Astrocyte of the hippocampus (primary cell): ENCODE data around the gene MAP2.
"Not testable (repeated sequence)": the region's sequence is repeated elsewhere in the genome, so short reads cannot be mapped to it uniquely, and the experiment has no call there.

Experiments used
- DNase-seq: peaks from one replicate; pipeline ENCODE4 v3.0.0; 2011; ENCODE audit warnings: low read depth, low spot score

Gene MAP2

DNA sequence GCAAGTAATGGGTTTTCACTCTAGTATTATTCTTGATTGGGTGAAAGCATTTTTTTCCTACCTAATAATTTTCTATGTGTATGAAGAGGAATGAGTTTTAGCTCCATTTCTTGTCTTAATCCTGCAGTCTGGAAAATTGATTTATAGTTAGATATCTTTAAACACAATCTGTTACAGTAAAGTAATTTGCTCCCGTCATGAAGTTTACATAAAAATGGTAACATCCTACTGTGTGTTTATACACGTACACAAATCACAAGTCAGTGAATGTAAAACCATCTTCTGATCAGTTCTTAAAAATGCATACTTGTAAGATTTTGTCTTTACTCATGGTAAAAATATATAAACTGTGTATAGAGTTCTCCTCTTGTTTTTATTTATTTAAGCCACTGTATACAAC is 51.1 kb downstream of the MAP2 start:
- no peak for DNase-seq

DNA sequence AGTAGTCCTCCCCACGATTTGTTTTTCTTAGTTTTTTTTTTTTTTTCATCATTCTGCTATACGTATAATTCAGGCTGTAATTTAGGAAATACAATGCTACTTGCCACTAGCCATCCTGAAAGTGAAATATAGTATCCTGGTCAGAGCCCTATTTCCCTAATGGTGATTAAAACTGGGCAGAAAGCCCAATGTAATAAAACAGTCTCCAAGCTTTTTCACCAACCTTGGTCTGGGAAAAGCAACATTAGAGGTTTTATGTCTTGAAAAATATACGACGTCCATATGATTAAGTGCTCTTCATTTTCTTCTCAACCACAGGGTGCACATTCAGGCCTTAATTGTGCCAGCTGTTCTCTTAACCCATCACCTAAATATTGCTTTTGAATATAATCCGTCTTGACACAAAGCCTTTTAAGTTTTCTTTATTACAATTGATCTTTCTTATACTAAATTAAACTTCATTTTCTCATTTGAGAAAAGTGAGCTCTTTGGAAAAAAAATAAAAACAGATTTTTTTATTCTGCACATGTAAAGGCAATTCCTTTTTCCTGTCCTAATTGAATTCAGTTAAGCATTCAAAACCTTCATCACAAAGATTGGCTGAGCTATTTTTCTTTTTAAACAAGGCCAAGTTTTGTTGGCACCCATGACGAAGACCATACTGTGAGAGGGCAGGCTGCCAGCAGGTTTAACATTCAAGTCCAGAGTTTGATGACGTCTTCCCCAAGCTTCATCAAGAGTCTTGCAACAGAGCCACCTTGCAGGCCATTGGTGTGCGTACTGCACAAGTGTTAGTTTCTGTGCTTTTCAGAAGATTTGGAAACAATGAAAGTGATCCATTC is 52.7 kb downstream of the MAP2 start:
- DNase-seq: peak; percentile 84

DNA sequence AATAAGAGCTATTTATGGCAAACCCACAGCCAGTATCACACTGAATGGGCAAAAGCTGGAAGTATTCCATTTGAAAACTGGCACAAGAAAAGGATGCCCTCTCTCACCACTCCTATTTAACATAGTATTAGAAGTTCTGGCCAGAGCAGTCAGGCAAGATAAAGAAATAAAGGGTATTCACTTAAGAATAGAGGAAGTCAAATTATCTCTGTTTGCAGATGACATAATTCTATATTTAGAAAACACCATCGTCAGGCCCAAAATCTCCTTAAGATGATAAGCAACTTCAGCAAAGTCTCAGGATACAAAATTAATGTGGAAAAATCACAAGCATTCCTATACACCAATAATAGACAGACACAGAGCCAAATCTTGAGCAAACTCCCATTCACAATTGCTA is 68.4 kb downstream of the MAP2 start:
- not testable (repeated sequence) for DNase-seq

DNA sequence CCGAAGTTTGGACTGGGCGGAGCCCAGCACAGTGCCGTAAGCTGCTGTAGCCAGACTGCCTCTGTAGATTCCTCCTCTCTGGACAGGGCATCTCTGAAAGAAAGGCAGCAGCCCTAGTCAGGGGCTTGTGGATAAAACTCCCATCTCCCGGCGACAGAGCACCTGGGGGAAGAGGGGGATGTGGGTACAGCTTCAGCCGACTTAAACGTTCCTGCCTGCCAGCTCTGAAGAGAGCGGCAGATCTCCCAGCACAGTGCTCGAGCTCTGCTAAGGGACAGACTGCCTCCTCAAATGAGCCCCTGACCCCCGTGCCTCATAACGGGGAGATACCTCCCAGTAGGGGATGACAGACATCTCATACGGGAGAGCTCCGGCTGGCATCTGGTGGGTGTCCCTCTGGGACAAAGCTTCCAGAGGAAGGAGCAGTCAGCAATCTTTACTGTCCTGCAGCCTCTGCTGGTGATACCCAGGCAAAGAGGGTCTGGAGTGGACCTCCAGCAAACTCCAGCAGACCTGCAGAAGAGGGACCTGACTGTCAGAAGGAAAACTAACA is 71.3 kb downstream of the MAP2 start:
- not testable (repeated sequence) for DNase-seq

DNA sequence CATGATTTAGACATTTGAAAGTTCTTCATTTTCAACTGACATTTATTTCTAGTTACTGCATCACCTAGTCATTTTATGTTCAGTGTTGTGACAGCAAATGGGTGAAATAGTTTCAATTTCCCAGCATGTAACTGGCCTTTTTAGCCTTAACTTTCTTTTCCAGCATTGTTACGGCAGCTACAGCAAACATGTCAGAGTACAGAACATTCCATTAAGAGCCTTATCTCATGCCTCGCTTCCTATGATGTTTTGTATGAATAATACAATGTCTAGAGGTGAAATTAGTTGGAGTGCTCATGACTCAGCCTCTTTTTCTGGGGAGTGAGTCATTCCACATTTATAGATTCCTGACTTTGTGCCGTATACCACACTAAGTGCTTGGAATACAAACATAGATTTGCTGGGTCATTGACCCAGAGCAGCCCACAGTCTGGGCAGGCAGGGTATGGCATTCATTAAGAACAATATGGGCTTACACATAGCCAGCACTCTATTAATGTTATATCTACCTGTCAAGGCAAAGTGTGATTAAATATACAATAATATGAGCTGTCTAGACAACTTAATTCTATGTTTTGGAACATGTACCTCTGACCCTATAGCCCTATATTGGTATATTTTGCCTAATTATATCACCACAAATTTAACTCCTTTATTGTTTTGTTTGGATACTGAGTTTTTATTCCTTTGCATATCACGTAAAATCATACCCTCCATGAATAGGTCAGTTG is 72.2 kb downstream of the MAP2 start:
- DNase-seq: peak; percentile 97

DNA sequence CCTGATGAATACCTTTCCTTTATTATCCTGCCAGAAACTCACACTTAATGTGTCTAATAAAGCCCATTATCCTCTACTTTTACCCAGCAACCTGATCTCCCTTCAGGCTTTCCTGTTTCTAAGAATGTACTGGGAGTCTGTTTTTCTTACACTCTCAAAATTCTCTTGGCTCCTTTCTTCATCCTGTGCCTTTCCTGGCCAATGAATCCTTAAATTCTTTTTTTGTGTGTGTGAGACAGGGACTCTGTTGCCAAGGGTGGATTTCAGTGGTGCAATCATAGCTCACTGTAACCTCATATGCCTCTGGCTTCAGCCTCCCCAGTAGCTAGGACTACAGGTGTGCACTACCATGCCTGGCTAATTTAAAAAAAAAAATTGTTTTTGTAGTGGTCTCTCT is 72.7 kb downstream of the MAP2 start:
- DNase-seq: peak; percentile 68

DNA sequence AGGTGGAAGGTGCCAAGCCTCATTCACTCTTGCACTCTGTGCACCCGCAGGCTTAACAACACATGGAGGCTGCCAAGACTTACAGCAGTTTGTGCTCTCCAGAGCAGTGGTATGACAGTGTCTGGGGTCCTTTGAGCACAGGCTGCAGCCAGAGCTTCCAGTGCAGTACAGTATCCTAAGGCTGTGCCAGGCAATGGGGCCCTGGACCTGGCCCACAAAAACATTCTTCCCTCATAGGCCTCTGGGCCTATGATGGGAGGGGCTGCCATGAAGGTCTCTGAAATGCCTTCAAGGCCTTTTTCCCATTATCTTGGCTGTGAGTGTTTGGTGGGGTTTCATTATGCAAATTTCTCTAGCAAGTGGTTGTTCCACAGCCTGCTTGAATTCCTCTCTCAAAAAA is 74.8 kb downstream of the MAP2 start:
- DNase-seq: no peak

DNA sequence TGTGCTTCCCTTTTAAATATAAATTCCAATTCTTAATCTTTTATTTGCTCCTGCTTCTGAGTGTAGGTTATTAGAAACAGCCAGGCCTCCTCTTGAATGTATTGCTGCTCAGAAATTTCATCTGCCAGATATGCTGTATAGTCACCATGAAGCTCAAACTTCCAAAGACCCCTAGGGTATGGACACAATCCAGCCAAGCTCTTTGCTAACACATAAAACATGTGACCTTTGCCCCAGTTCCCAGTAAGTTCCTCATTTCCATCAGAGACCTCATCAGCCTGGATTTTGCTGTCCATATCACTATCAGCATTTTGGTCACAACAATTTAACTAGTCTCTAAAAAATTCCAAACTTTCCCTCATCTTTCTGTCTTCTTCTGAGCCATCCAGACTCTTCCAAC is 75.2 kb downstream of the MAP2 start:
- DNase-seq: no peak

DNA sequence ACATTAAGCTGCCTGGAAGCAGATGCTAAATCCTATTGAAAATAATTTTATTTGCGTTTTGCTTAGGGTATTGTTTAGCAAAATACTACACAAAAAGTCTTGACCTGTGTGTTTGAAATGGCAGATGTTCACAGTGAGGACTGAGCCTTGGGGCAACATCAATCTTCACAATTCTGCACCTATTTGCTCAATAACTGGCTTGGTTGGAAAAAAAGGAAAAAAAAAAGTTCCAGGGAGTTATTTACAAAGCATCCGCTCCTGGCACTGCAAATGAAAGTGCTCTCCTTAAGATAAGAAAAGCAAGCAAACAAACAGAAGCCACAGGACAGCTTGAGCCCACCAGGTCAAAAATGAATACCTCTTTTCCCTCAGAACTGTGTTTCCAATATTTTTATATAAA is 77.7 kb downstream of the MAP2 start:
- no peak for DNase-seq

DNA sequence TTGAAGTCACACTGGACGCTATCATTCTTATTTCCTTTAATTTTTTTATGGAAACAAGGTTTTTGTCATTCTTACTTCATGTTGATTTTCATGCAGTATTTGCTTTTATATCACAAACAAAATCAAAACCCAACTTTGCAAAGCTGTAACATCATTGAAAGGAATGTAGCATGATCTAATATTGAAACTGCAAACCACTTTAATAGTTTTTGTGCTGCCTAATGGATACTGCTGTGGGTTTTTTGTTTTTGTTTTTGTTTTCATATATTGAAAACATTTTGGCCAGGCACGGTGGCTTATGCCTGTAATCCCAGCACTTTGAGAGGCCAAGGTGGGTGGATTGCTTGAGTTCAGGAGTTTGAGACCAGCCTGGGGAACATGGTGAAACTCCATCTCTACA is 81.6 kb downstream of the MAP2 start:
- no peak for DNase-seq

DNA sequence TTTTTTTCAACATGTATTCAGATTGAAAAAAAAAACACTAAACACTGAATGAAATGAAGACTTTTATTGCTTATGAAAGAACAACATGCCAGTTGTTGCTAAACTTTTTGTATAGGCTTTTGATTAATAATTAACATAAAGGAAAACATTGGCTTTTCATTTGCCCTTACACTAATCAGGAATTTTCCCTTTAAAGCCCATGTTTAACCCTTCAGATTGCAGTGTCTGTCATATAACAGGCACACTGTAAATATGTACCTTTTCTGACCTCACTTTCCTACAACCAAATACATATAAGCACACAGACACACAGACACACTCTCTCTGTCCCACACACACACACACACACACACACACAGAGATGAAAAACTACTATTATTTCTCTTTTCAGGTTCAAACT is 84.4 kb downstream of the MAP2 start:
- no peak for DNase-seq

DNA sequence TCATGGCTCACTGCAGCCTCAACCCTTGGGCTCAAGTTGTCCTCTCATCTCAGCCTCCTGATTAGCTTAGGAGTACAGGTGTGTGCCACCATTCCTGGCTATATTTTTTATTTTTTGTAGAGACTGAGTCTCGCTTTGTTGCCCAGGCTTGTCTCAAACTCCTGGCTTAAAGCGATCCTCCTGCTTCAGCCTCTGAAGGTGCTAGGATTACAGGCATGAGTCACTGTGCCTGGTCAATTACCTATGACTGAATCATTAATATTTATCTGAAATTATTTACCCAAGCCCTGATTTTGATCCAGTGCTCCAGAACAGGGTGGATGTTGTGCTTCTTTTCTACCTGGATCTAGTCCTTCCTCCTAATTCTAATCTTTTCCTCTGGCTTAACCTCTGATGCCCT is 87.8 kb downstream of the MAP2 start:
- no peak for DNase-seq

DNA sequence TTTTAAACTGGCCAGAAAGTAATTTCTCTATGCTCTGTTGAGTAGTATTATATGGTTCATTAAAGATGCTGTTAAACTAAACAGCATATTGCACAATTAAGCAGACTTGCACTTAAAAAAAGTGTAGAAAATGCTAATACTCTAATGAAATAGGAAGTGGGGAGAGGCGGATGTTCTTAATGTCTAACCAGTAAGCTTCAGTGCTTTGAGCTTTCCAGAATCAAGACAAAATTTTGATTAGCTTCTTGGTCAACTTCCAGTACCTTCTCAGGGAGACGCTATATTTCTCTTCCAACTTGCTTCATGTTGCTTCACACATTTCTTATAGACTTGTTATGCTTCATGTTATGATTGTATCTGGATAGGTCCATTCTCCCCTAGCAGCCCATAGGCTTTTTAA is 89.1 kb downstream of the MAP2 start:
- no peak for DNase-seq

DNA sequence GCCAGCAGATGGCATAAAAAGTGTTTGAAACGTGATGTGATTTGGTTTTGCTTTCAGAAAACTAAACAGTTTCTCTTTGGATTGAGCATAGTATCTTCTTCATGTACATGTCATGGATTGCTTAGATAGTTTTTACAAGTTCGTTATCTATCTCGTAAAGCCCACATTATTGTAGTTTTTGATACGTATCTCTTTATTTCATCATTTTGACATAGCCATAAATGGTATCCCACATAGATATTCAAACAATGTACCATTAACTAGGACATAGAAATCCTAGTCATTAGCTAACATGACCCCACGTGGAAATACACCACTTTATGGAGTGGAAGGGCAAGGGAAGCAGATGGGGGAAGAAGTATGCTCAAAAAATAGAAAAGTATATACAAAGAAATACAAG is 93.6 kb downstream of the MAP2 start:
- no peak for DNase-seq

DNA sequence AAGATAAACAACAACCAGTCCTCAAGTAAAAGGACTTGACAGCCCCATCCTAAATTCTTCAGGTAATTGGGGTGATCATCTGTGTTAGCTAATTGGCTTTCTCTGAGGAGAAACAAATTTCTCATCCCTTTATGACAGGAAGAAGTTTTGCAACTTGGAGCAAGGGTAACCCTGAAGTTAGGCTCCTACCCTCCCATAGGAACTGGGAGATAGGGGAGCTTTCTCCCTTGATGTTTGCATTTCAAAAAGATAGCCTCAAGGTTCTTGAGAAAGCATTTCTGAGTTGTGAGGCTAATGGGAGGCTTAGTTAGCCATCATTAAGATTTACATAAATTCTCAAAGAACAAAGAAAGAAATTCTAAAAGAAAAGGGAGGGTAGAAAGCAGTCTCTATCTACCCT is 95.4 kb downstream of the MAP2 start:
- DNase-seq: no peak

DNA sequence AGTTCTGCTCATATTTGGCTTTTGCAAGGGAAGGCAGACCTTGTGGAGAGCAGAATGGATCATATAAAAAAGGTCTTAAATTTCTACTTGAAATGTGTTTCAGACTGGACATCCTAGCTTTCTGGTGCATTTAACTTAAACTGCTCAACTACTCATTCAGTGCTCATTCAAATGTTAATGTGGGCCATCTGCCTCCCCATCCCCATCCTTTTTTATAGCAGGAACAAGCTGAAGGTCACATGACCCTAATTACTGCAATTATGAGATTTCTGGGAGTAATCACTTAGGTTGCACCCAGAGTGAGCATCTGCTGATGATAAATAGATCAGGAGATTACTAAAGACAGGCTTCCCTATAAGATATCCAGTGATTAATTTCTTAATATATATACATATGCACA is 96.1 kb downstream of the MAP2 start:
- DNase-seq: no peak

DNA sequence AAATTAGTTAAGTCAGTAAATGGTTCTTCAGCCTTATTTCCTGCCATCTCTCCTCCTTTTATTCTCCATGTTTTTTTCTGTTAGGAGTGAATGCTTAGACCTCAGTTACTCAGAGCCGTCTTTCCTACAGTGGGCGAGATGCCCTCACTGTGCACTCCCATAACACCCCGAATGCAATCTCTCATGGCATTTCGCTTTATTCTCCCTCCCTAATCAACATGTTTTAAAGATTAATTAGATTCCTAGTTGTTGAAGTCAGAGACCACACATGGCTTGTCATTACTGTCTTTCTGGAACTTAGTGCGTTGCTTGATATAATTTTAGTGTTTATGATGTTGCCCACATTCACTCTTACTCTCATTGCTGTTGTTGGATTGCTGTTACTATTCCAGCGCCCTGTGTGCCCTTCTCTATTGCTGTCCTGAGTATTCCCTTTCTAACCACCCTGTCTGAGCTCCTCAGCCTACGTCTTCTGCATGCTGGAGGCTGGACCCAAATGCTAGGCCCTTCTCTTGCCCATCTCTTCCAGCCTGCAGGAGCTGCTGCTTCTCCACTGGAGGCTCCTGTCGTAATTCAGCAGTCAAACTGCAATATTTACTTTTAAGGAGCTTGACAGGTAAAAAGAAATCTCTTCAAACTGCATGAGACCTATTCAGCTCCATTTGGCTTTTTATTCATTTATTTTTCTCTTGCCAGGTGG is 99.3 kb downstream of the MAP2 start:
- peak; percentile 39 for DNase-seq

DNA sequence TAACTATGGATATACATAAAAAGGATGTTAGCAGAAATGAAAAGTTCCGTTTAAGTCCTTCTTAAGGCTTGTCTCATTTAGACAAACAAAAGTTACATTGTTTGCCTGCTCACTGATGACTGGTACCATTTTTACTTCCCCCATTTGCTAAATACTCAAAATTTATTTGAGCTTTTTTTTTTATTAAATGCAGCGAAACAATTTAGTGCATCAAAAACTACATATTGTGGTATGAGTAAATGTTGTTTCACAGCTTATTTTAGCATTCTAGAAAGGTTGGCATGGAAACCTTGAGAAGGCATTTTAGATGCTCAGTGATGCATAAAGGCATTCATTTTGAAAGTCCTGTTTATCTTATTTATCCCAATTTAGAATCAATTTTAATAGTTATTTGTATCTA is 100.0 kb downstream of the MAP2 start:
- peak; percentile 56 for DNase-seq

DNA sequence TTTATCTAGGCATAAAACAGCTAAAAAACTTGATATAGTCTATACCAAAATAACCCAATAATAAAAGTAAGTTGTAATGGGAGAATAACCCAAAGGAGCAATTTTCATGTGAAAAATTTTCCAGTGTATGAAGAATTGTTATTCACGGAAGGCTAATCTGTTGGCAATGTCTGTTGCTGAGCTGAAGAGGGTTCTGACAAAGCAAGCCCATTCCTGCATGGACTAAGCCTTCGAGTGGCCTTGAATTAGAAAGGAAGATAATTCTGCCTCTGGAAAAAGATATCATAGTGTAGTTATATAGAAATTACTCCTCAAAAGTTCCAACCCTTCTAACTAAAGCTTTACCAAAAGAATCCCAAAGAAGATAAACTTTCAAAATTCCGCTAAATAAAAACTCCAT is 101.5 kb downstream of the MAP2 start:
- peak; percentile 28 for DNase-seq

DNA sequence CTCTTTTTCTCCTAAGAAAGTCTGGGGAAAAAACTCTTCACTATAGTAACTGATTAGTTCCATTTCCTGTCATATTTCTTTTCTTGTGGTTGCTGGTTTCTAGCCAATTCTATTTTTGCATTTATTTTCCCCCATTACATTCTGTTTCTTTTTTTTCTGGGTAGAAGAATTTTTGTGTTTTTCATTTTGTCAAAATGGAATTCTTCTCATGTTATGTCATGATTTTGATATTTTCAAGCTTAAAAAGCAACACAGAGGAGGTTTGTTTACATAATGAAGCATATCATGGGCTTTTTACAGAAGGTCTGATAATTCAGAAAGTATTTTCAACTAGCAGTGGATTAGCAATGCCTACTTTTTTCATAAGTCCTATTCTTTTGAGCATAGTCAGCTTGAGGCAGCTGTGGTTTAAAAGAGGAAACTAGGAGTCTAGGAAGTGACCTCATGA is 102.0 kb downstream of the MAP2 start:
- DNase-seq: peak; percentile 71

DNA sequence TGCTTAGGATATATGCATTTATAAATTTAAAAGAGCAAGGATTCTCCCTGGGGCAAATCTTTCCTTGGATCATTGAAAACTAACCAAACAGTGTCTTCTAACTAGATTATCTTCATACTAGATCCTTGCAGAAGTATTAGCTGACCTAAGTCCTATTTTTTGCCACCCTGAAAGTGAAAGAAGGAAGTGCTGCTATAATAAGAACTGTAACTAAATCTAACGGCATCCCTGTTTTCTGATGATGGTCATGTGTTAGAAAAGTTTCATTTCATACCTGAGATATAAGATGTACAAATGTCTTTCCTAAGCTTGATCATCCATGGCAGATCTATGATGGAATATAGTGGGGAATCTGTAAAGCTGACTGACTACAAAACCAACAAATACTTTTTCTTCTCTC is 102.7 kb downstream of the MAP2 start:
- DNase-seq: peak; percentile 5

DNA sequence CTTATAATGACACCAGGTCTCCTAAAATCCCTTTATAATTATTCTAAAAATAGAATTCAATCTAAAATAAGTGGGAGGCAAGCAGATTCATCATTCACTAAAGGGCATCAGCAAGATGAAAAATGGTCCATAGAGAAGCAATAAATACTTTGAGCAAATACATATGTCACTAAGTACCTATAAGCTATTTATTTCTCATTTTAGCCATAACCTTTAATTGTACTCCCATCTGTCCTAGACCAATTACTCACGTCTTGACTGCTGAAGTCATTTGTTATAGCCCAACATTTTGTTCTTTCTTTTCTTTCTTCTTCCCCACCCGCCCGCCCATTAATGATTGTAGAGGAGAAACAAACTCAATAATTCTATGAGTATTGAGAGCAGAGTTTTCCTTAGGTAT is 105.7 kb downstream of the MAP2 start:
- no peak for DNase-seq
